Kidney epithelial cell (primary cell): Measurements from ENCODE around the gene SIRPB1. TPM values are rescaled to one million over a fixed set of nuclear protein-coding genes. Genes with fewer than 3 reads are reported as not detected.

ENCODE experiments used
- DNase-seq: peaks from one replicate; pipeline ENCODE4 v3.0.0-alpha.2; 2010; ENCODE audit warnings: low read depth
- H3K27me3 ChIP-seq: 2 replicates; pipeline ENCODE4 v1.6.0; 2011; ENCODE audit warnings: low read length; ENCODE audit not compliant: control insufficient read depth, insufficient read depth
- H3K36me3 ChIP-seq: 2 replicates; pipeline ENCODE4 v1.5.1; 2011; ENCODE audit warnings: low read length; ENCODE audit not compliant: control insufficient read depth, insufficient read depth
- H3K4me3 ChIP-seq: 2 replicates; pipeline ENCODE4 v1.5.1; 2011; ENCODE audit warnings: low read depth, mild to moderate bottlenecking, control low read depth, low read length
- total RNA-seq: library from RNA; depleted of rRNA; stranded (reverse); fragments of >200 nt; gene quantifications from 2 replicates; pipeline ENCODE4 v1.2.3, GENCODE V29; 2015
- TF ChIP-seq, protein P1 (sequence below): IDR thresholded peaks from 2 replicates; pipeline ENCODE4 v1.5.1; 2011; ENCODE audit warnings: mild to moderate bottlenecking, moderate library complexity, low read length, control low read depth, inconsistent platforms; ENCODE audit not compliant: insufficient read depth, poor library complexity, severe bottlenecking

The SIRPB1 gene
- total RNA-seq, 1 donor from 2014 or later, result 1.4 TPM

DNA sequence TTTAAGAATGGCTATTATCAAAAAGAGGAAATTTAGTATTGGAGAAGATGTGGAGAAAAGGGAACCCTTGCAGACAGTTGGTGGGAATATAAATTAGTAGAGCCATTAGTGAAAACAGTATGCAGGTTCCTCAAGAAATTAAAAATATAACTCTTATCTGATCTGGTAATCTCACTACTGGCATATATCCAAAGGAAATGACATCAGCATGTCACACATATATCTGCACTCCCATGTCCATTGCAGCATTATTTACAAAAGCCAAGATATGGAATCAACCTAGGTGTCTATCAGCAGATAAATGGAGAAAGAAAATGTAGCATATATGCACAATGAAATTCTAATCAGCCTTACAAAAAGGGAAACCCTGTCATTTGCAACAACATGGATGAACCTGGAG is 35.2 kb upstream of the SIRPB1 start:
- Histone ChIP-seq H3K36me3 (no peaks in the 10 kb centered on the region), H3K27me3 (no peaks in the 10 kb centered on the region), H3K4me3 (no peak overlapping the region)
- TF ChIP-seq, protein P1, sequence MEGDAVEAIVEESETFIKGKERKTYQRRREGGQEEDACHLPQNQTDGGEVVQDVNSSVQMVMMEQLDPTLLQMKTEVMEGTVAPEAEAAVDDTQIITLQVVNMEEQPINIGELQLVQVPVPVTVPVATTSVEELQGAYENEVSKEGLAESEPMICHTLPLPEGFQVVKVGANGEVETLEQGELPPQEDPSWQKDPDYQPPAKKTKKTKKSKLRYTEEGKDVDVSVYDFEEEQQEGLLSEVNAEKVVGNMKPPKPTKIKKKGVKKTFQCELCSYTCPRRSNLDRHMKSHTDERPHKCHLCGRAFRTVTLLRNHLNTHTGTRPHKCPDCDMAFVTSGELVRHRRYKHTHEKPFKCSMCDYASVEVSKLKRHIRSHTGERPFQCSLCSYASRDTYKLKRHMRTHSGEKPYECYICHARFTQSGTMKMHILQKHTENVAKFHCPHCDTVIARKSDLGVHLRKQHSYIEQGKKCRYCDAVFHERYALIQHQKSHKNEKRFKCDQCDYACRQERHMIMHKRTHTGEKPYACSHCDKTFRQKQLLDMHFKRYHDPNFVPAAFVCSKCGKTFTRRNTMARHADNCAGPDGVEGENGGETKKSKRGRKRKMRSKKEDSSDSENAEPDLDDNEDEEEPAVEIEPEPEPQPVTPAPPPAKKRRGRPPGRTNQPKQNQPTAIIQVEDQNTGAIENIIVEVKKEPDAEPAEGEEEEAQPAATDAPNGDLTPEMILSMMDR, result no peak
- no peak for DNase-seq

DNA sequence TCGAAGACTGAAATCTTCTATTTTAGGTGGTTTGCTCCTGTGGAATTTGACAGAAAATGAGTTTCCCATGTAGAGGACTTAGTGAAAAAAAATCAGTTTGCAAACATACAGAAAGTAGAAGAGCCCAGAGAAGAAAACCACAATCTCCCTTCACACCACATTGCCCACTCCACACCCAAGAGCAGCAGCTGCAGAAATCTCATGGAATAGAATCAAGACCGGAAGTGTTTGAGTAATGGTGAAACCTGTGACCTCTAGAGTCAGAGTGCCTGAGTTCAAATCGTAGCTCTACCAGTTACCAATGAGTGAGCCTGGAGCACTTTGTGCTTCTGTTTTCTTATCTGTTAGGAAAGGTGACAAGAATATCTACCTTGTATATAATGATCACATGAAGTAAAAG is 33.2 kb upstream of the SIRPB1 start:
- Histone ChIP-seq H3K27me3 (no peaks in the 10 kb centered on the region), H3K4me3 (no peak overlapping the region), H3K36me3 (no peaks in the 10 kb centered on the region)
- TF ChIP-seq, protein P1, result no peak
- no peak for DNase-seq

DNA sequence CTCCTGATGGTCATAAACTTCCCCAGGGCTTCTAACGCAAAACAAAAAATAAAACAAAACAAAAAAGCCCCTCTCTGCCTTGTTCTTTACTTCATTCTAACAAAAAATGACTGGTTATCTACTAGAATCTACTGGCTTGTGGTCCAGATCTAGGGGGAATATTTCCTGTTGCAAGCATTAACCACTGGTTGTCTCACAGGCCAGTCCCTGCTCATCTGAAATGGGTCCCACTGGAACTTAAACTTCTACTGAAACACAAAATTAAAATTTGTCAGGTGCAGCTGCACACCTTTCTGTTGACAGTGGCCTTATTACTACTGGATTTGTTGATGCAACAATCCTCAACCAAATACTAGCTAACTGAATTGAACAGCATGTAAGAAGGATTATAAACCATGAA is 32.3 kb upstream of the SIRPB1 start:
- Histone ChIP-seq H3K36me3 (no peaks in the 10 kb centered on the region), H3K27me3 (no peaks in the 10 kb centered on the region), H3K4me3 (no peak overlapping the region)
- TF ChIP-seq, protein P1, result no peak
- no peak for DNase-seq

DNA sequence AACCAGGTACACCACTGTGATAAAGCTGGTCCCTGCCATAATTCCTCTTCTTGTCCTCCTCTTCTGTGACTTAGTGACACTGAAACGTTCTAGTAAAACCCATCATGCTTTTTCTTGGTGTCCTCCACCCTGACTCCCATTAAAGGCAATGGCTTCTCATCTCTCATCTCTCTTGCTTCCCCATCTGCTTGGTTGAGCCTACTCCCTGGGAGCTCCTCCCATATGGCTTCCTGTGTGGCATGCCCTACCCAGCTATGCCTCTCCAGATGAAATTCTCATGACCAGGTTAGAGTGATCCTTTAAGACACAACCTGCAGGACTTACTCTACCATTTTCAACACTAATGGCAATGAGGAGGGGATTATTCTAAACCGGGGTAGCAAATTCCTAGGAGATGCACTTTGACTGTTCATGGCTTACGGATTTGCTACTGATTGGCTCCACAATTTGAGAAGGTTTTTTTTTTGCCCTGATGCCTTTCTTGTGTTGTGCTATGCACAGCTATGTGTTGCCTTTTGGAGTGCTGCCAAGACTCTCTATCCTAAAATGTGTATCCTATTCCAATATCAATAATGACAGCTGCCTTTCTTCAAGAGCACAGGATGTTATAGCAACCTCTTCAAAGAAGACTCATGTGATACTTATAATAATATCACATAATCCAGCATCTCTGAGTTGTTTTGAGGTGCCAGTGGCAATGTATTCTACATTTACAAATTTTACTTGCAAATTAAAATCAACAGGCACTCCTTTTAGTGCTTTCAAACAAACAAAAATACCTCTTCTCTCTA is 31.7 kb upstream of the SIRPB1 start:
- Histone ChIP-seq H3K27me3 (no peaks in the 10 kb centered on the region), H3K4me3 (no peak overlapping the region), H3K36me3 (no peaks in the 10 kb centered on the region)
- DNase-seq, result no peak
- TF ChIP-seq, protein P1, result no peak

DNA sequence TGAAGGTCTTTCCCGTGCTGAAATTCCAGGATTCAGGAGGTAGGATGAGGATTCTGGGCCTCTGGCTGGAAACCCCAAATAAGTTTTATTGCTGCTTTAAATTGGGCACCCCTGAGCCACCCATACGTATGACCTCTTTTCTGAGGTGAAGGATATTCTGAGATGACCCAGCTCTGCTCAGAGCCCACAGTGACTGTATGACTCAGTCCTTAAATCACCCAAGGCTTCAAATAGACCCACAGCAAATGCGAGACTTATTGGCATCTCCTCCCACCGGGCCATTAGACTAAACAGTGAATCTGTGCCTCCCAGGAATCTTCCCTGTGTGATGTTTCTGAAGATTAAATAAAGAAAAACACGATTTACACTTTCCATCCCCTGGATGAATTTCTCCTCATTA is 28.3 kb upstream of the SIRPB1 start:
- TF ChIP-seq, protein P1, result no peak

DNA sequence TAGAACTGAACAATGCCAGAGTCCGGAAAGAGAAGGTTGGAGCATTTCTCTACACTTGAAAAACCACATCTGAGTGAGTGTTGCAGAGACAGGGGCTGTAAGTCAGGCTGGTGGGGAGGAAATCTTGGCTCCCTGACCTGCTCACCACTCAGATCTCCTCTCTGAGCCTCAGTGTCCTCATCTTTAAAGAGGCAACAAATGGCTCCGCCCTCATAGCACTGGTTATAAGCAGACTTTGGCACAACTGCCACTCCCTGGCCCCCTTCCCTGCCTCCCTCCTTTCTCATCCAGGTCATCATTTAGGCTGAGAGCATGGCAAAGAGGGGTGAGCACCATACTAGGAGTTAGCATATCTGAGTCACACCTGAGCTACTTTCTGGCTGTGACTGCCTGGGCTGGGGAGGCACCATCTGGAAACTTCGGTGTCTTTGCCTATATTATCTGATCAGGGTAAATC is 27.2 kb upstream of the SIRPB1 start:
- DNase-seq, result no peak
- TF ChIP-seq, protein P1, result no peak
- no peaks in the 10 kb centered on the region for H3K27me3 ChIP-seq
- no peak overlapping the region for H3K4me3 ChIP-seq
- no peaks in the 10 kb centered on the region for H3K36me3 ChIP-seq

More for the DNA sequence above, 28.3 kb upstream of the SIRPB1 start:
- H3K27me3 ChIP-seq, result no peaks in the 10 kb centered on the region
- DNase-seq, result no peak
- H3K4me3 ChIP-seq, result no peak overlapping the region
- no peaks in the 10 kb centered on the region for H3K36me3 ChIP-seq
